Endodermal cell (in vitro differentiated cells): Measurements from ENCODE around the gene PSMB5. TPM values are rescaled to one million over a fixed set of nuclear protein-coding genes. Genes with fewer than 3 reads are reported as not detected.

Experiments used
- DNase-seq: peaks from one replicate; pipeline ENCODE4 v3.0.0-alpha.2; 2017
- H3K27ac ChIP-seq: 2 replicates; pipeline ENCODE4 v1.5.1; 2013; ENCODE audit warnings: mild to moderate bottlenecking, low read depth, low read length, moderate library complexity
- H3K27me3 ChIP-seq: 2 replicates; pipeline ENCODE4 v1.6.1; 2013; ENCODE audit warnings: mild to moderate bottlenecking, low read length, moderate library complexity; ENCODE audit not compliant: insufficient read depth, control insufficient read depth, poor library complexity, severe bottlenecking
- H3K36me3 ChIP-seq: 2 replicates; pipeline ENCODE4 v1.7.0; 2013; ENCODE audit warnings: mild to moderate bottlenecking, low read length, moderate library complexity; ENCODE audit not compliant: control insufficient read depth, insufficient read depth
- H3K4me1 ChIP-seq: one replicate; pipeline ENCODE4 v1.7.0; 2013; ENCODE audit warnings: low read length; ENCODE audit not compliant: control insufficient read depth, insufficient read depth
- H3K4me3 ChIP-seq: 2 replicates; pipeline ENCODE4 v1.5.1; 2013; ENCODE audit warnings: mild to moderate bottlenecking, low read length, moderate library complexity
- H3K9ac ChIP-seq: 2 replicates; pipeline ENCODE4 v1.6.1; 2013; ENCODE audit warnings: mild to moderate bottlenecking, low read length, moderate library complexity; ENCODE audit not compliant: poor library complexity, severe bottlenecking; ENCODE audit errors: extremely low read depth
- H3K9me3 ChIP-seq: 2 replicates; pipeline ENCODE4 v1.6.1; 2013; ENCODE audit warnings: mild to moderate bottlenecking, low read length, moderate library complexity; ENCODE audit not compliant: control insufficient read depth
- H3K27ac Mint-ChIP-seq: 2 replicates; pipeline ENCODE4 v1.8.0; 2020; ENCODE audit warnings: mixed read lengths
- H3K27me3 Mint-ChIP-seq: 2 replicates; pipeline ENCODE4 v1.8.0; 2021; ENCODE audit warnings: mild to moderate bottlenecking, mixed read lengths; ENCODE audit not compliant: insufficient read depth
- H3K36me3 Mint-ChIP-seq: 2 replicates; pipeline ENCODE4 v1.8.0; 2020; ENCODE audit warnings: low read depth, mixed read lengths
- H3K4me1 Mint-ChIP-seq: 2 replicates; pipeline ENCODE4 v1.8.0; 2020; ENCODE audit warnings: mixed read lengths
- H3K4me3 Mint-ChIP-seq: 2 replicates; pipeline ENCODE4 v1.8.0; 2020; ENCODE audit warnings: mild to moderate bottlenecking, moderate library complexity, mixed read lengths
- H3K9me3 Mint-ChIP-seq: 2 replicates; pipeline ENCODE4 v1.8.0; 2020; ENCODE audit warnings: mild to moderate bottlenecking, mixed read lengths
- WGBS, 2 experiments: methylation state at CpG; one replicate each; pipeline versions ENCODE4 v1.1.5 to v1.1.7; 2013; ENCODE audit warnings: missing lambda C conversion rate in 2 of 2, mixed read lengths in 1 of 2; ENCODE audit not compliant: insufficient coverage in 1 of 2, insufficient read length in 1 of 2; 5-methylcytosine and 5-hydroxymethylcytosine counted together
- total RNA-seq, 2 donors: library from RNA; stranded (reverse); fragmentation: NEBNext Ultra II Directional in 1 of 2; extraction: Animal tissue kit (Norgen Biotek cat#: 25700) in 1 of 2; gene quantifications; 2 replicates in 1 of 2; 3 replicates in 1 of 2; pipeline ENCODE4 v1.2.1, GENCODE V29; 2021
- TF ChIP-seq, protein P1 (sequence below): fragments of 200-600 bp; sonication (generic); conservative IDR thresholded peaks from 2 replicates; pipeline ENCODE4 v1.5.0; 2021; ENCODE audit warnings: antibody characterized with exemption, mild to moderate bottlenecking

PSMB5 gene
- total RNA-seq, 2 donors from 2014 or later: 227 to 257 TPM

- Histone ChIP-seq H3K9ac (no peak overlapping the region), H3K9me3 (no peaks in the 10 kb centered on the region), H3K4me1 (peaks cover 9% of the 10 kb centered on the region), H3K27me3 (no peaks in the 10 kb centered on the region), H3K4me3 (no peak overlapping the region), H3K36me3 (peaks cover 96% of the 10 kb centered on the region), H3K27ac (no peak overlapping the region)
- Mint-ChIP-seq H3K36me3 (peaks cover 73% of the 10 kb centered on the region), H3K9me3 (no peaks in the 10 kb centered on the region), H3K27ac (no peak overlapping the region), H3K4me3 (no peak overlapping the region), H3K4me1 (peaks cover 17% of the 10 kb centered on the region), H3K27me3 (no peaks in the 10 kb centered on the region)
- DNase-seq: no peak
- 90% methylated on average over 2 of the region's 2 CpGs; no CpG with 5 or more reads in 1 of the 2 experiments for WGBS, 2 experiments
- TF ChIP-seq, protein P1, sequence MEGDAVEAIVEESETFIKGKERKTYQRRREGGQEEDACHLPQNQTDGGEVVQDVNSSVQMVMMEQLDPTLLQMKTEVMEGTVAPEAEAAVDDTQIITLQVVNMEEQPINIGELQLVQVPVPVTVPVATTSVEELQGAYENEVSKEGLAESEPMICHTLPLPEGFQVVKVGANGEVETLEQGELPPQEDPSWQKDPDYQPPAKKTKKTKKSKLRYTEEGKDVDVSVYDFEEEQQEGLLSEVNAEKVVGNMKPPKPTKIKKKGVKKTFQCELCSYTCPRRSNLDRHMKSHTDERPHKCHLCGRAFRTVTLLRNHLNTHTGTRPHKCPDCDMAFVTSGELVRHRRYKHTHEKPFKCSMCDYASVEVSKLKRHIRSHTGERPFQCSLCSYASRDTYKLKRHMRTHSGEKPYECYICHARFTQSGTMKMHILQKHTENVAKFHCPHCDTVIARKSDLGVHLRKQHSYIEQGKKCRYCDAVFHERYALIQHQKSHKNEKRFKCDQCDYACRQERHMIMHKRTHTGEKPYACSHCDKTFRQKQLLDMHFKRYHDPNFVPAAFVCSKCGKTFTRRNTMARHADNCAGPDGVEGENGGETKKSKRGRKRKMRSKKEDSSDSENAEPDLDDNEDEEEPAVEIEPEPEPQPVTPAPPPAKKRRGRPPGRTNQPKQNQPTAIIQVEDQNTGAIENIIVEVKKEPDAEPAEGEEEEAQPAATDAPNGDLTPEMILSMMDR: no peak
Observed at GRCh38 chr14:23078692-23079116, 44.0 kb upstream of the PSMB5 start.

- Histone ChIP-seq H3K9ac (no peak overlapping the region), H3K27me3 (no peaks in the 10 kb centered on the region), H3K27ac (no peak overlapping the region), H3K4me1 (peaks cover 9% of the 10 kb centered on the region), H3K36me3 (peaks cover 98% of the 10 kb centered on the region), H3K4me3 (no peak overlapping the region), H3K9me3 (no peaks in the 10 kb centered on the region)
- Mint-ChIP-seq H3K9me3 (no peaks in the 10 kb centered on the region), H3K4me1 (peaks cover 19% of the 10 kb centered on the region), H3K36me3 (peaks cover 73% of the 10 kb centered on the region), H3K27ac (peak overlapping the region; percentile 63), H3K4me3 (no peak overlapping the region), H3K27me3 (no peaks in the 10 kb centered on the region)
- DNase-seq: no peak
- TF ChIP-seq, protein P1: no peak
- 93 to 100% methylated on average over 1 to 5 of the region's 5 CpGs for WGBS, 2 experiments
Observed at GRCh38 chr14:23077962-23078361, 43.3 kb upstream of the PSMB5 start.

GRCh38 chr14:23076785-23077408 is 42.2 kb upstream of the PSMB5 start:
- Mint-ChIP-seq H3K36me3 (peaks cover 79% of the 10 kb centered on the region), H3K27me3 (no peaks in the 10 kb centered on the region), H3K27ac (peak overlapping the region; percentile 70), H3K4me3 (no peak overlapping the region), H3K4me1 (peaks cover 30% of the 10 kb centered on the region), H3K9me3 (no peaks in the 10 kb centered on the region)
- H3K9ac ChIP-seq: no peak overlapping the region
- WGBS, 2 experiments: 72 to 81% methylated on average over 5 of the region's 5 CpGs
- TF ChIP-seq, protein P1: peak; percentile 85
- H3K27ac ChIP-seq: no peak overlapping the region
- H3K27me3 ChIP-seq: no peaks in the 10 kb centered on the region
- H3K4me1 ChIP-seq: peaks cover 19% of the 10 kb centered on the region
- H3K9me3 ChIP-seq: no peaks in the 10 kb centered on the region
- no peak overlapping the region for H3K4me3 ChIP-seq
- DNase-seq: peak; percentile 74
- H3K36me3 ChIP-seq: peaks cover 94% of the 10 kb centered on the region
